GM18508 (cell line): ENCODE data around the gene ARF3.
"Not testable (repeated sequence)": the region's sequence is repeated elsewhere in the genome, so short reads cannot be mapped to it uniquely, and the experiment has no call there.

ENCODE experiments used
- ATAC-seq: cut with Tn5 transposase; IDR thresholded peaks from one replicate; pipeline ENCODE4 v1.9.1; 2021; ENCODE audit warnings: moderate number of reproducible peaks; ENCODE audit not compliant: insufficient read depth, unreplicated experiment

Gene ARF3

GRCh38 chr12:48933664-48934311 is 23.5 kb downstream of the ARF3 start:
- no peak for ATAC-seq

DNA sequence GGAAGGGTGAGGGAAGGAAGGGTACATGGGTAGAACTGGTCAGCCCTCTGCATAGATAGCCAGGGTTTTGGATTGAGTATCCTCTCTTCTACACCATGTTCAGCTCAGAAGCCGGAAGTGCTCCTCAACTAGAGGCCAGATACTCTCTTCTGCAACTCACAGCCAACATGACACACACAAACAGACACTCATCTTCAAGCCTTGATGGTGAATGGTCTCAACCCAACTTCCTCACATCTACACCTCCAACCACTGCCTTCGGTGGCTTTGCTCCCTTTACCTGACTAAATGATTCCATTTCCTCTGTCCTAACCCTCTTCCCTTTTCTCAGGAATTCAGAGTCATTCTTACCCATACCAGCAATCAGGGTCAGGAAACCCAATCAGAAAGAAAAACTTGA is 24.4 kb downstream of the ARF3 start:
- ATAC-seq: no peak

DNA sequence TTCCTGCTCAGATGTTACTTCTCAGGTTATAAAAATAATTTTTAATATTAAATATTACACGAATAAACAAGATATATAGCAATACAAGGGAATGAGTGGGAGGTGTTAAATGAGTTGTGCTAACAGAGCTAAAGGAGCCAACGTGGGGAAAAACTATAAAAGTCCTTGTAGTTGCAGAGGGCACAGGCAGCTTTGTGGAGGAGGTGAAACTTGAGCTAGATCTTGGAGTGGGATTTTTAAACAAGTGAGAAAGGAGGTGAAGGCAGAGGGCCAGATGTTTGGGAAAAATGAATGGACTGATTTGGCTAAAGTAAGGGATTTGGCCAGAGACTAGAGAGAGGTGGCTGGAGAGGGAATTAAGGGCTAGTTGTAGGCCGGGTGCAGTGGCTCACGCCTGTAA is 26.8 kb downstream of the ARF3 start:
- no peak for ATAC-seq

- ATAC-seq: no peak
Measured at GRCh38 chr12:48929551-48929950, 27.7 kb downstream of the ARF3 start.

DNA sequence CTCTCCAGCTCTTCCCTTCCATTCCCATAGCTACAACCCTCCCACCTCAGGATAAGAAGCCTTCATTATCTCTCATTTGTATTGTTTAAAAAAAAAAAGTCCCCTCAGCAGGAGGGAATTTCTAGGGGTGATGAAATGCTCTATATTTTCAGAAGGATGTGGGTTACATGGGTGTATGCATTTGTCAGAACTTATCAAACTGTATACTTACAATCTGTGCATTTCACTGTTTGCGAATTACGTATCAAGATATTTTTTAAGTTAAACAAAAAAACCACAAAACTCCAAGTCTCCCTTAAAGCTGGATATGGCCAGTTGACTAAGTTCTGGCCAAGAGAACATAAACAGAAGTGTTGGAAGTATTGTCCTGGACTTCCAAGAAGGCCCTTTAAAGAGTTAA is 30.0 kb downstream of the ARF3 start:
- no peak for ATAC-seq

DNA sequence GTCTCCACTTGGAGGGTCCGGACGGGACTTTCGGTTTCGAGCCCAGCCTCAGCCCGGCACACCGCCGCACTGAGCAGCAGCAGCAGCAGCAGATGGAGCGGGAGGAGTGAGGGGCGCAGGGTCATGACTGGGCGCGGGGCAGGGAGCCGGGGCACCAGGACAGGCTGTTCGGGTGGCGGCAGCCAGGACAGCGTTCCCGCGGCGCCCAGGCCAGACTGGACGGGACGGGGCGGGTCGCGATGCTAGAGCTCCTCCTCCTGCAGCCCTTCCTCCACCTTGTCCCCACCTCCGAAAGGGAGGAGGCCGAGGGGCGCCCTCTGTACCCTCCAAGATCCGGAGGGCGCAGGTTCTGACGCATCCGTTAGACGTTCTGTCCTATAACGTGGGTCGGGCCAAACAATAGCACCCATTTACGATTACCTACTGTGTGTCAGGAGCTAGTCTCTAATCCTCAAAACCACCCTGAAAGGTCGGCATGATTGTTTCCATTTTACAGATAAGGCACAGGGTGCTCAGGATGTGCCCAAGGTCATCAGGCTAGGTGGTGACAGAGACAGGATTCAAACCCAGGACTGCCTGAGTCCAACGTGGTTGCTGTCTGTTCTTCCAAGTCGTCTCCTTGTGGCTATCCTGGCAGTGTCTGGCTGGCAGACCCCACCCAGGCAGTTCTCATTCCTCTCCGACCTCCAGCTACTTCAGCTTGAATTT is 31.8 kb downstream of the ARF3 start, which contains the start of gene FKBP11:
Gene FKBP11 (minus strand): TSS at position 189 of the 708 bp plus-strand sequence. CDS start 64 bp downstream, at position 125.
- no peak for ATAC-seq

DNA sequence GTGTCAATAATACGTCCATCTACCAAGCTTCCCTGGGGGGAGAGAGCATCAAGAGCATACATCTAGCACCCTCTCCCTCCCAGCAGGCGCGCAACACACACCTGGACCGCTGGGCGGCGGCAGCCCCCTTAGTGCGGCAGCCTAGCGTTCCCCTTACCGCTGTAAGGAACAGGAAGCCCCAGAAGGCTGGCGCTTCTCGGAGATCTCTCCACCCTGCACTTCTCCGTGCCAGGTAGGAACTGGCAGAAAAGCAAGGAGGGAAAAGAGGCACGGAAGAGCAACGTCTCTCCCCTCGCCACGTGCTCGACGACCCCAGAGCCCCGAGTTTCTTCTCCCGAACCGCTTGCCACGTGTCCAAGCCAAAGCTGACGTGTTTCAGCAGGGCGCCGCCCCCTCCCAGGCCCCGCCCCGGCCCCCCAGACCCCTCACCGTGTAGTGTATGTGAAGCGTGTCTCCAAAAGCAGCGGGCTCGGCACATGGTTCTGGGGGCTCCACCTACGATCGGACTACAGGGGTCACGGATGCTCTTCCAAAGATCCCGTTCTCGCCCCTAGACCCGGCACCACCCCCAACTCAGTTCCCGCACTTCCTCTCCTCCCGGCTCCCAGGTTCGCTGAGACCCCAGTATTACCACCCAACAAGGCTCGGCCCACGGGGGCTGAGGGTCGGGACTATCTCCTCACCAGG is 32.5 kb downstream of the ARF3 start:
- peak; percentile 69 for ATAC-seq

- ATAC-seq: no peak
Measured at GRCh38 chr12:48923117-48923516, 34.2 kb downstream of the ARF3 start.

GRCh38 chr12:48917857-48918537 is 39.3 kb downstream of the ARF3 start:
- no peak for ATAC-seq

DNA sequence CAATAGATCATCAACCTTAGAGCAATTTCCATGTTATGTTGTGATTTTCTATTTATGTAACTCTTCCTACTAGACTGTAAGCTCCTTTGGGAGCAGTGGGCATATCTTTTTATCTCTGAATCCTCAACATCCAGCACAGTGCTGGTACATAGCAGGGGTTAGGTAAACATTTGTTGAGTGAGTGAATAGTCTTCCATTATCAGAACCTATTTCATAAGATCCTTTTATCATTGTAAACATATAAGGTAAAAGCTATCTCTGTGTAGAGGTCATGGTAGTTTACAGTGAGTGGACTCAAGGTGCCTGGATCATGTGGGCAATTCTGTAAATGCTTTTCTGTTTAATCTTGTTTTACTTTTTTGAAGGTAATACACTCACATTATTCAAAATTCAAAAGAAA is 47.1 kb downstream of the ARF3 start:
- ATAC-seq: no peak

DNA sequence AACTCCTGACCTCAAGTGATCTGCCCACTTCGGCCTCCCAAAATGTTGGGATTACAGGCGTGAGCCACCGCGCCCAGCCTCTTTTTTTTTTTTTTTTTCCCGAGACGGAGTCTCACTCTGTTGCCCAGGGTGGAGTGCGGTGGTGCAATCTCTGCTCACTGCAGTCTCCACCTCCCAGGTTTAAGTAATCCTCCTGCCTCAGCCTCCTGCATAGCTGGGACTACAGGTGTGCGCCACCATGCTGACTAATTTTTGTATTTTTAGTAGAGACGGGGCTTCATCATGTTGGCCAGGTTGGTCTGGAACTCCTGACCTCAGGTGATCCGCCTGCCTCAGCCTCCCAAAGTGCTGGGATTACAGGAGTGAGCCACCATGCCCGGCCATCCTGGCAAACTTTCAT is 47.6 kb downstream of the ARF3 start:
- not testable (repeated sequence) for ATAC-seq

DNA sequence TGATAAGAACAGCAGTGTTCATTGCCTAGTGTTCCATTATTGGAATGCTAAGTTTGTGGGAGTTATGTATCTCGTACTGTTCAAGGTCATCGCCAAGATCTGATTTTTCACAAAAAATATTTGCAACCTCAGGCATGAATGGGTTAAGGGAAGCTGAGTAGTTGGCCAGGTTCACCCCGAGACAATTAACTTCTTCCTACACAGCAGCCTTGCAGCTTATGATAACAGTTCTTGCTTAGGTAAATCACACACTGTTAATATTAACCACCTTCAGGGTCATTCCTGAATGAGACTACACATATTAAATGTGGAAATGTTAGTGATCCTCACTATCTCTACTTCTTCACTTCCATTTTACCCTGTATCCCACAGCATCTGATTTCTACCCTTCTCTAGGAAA is 50.0 kb downstream of the ARF3 start:
- ATAC-seq: no peak

DNA sequence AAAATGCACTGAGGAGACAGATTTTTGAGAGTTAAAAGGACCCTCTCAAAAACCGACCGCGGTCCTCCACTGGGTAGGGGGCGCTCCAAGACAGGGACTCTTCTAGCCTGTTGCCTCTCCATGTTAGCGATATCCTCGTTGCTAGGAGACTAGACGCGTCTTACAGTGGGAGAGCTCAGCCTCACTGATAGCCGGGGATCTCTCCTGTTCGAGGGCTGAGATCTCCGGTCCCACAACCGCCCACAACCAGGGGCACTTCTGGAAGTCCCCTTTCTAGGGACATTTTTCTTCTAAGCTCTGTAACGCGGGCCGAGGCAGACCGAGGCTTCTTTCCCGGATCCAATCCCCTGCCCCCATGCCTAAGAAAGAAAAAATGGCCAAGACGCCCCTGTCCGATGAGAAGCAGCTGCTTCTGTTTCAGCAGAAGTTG is 53.3 kb downstream of the ARF3 start:
- ATAC-seq: no peak

- ATAC-seq: no peak
Measured at GRCh38 chr12:48903363-48903981, 53.8 kb downstream of the ARF3 start.

DNA sequence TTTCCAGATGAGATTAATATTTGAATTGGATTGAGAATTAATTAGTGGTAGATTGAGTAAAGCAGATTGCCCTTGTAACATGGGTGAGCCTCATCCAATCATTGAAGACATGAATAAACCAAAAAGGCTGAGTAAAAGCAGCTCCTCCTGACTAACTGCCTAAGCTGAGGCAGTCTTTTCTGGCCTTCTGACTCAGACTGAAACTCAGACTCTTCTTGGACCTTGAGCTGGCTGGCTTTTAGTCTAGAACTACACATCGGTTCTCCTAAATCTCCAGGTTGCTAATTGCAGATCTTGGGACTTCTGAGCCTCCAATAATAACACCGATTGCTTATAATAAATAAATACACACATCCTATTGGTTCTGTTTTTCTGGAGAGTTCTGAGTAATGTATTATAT is 56.0 kb downstream of the ARF3 start:
- ATAC-seq: no peak

- no peak for ATAC-seq
Measured at GRCh38 chr12:48899651-48900050, 57.6 kb downstream of the ARF3 start.

- ATAC-seq: no peak
Measured at GRCh38 chr12:48894271-48894670, 63.0 kb downstream of the ARF3 start.

GRCh38 chr12:48890657-48891418 is 66.4 kb downstream of the ARF3 start:
- no peak for ATAC-seq

- no peak for ATAC-seq
Measured at GRCh38 chr12:48889679-48890078, 67.6 kb downstream of the ARF3 start.
